Parathyroid adenoma (tissue), 2 donors: ENCODE data around the gene ALK.

ENCODE experiments used
- H2AFZ ChIP-seq: fragments of 300-600 bp; sonication (generic); one replicate; pipeline ENCODE4 v1.7.0; 2017; ENCODE audit warnings: antibody characterized with exemption, mild to moderate bottlenecking
- H3K27ac ChIP-seq: fragments of 300-600 bp; sonication (generic); one replicate; pipeline ENCODE4 v1.7.0; 2017
- H3K27me3 ChIP-seq: fragments of 300-600 bp; sonication (generic); one replicate; pipeline ENCODE4 v1.7.0; 2017; ENCODE audit warnings: low read length; ENCODE audit not compliant: control insufficient read depth, insufficient read depth
- H3K36me3 ChIP-seq: fragments of 300-600 bp; sonication (generic); one replicate; pipeline ENCODE4 v1.7.0; 2017; ENCODE audit warnings: low read length; ENCODE audit not compliant: control insufficient read depth, insufficient read depth
- H3K4me1 ChIP-seq: fragments of 300-600 bp; sonication (generic); one replicate; pipeline ENCODE4 v1.7.0; 2017; ENCODE audit warnings: control low read depth
- H3K4me2 ChIP-seq: fragments of 300-600 bp; sonication (generic); one replicate; pipeline ENCODE4 v1.7.0; 2017; ENCODE audit warnings: low read length
- H3K4me3 ChIP-seq: fragments of 300-600 bp; sonication (generic); one replicate; pipeline ENCODE4 v1.7.0; 2017; ENCODE audit warnings: low read depth, low read length
- H3K79me2 ChIP-seq: fragments of 300-600 bp; sonication (generic); one replicate; pipeline ENCODE4 v1.7.0; 2017; ENCODE audit warnings: control low read depth
- H3K9ac ChIP-seq: fragments of 300-600 bp; sonication (generic); one replicate; pipeline ENCODE4 v1.7.0; 2017; ENCODE audit warnings: mild to moderate bottlenecking
- H3K9me3 ChIP-seq: fragments of 300-600 bp; sonication (generic); one replicate; pipeline ENCODE4 v1.7.0; 2017; ENCODE audit warnings: low read length; ENCODE audit not compliant: control insufficient read depth
- CTCF ChIP-seq: fragments of 300-600 bp; sonication (generic); IDR thresholded peaks from one replicate; pipeline ENCODE4 v1.7.0; 2017; ENCODE audit warnings: antibody characterized with exemption, mild to moderate bottlenecking
- donor health status: primary hyperparathyroidism.

The ALK gene

GRCh38 chr2:29226808-29227207 lies 694.6 kb downstream of the ALK start:
- H3K4me2 ChIP-seq = no peak overlapping the region
- H3K27ac ChIP-seq = no peak overlapping the region
- no peak for TF ChIP-seq CTCF
- no peaks in the 10 kb centered on the region for H3K9me3 ChIP-seq
- no peaks in the 10 kb centered on the region for H3K79me2 ChIP-seq
- no peaks in the 10 kb centered on the region for H3K27me3 ChIP-seq
- H3K4me3 ChIP-seq = no peak overlapping the region
- H3K4me1 ChIP-seq = no peaks in the 10 kb centered on the region
- H2AFZ ChIP-seq = no peak overlapping the region
- H3K36me3 ChIP-seq = no peaks in the 10 kb centered on the region
- no peak overlapping the region for H3K9ac ChIP-seq

GRCh38 chr2:29226375-29226774 lies 695.0 kb downstream of the ALK start:
- Histone ChIP-seq H3K79me2 (no peaks in the 10 kb centered on the region), H3K9ac (no peak overlapping the region), H2AFZ (no peak overlapping the region), H3K4me2 (no peak overlapping the region), H3K27me3 (no peaks in the 10 kb centered on the region), H3K36me3 (no peaks in the 10 kb centered on the region), H3K9me3 (no peaks in the 10 kb centered on the region), H3K4me1 (no peaks in the 10 kb centered on the region), H3K27ac (no peak overlapping the region), H3K4me3 (no peak overlapping the region)
- no peak for TF ChIP-seq CTCF

GRCh38 chr2:29225814-29226213 lies 695.6 kb downstream of the ALK start:
- Histone ChIP-seq H3K9ac (no peak overlapping the region), H3K9me3 (no peaks in the 10 kb centered on the region), H3K36me3 (no peaks in the 10 kb centered on the region), H3K27ac (no peak overlapping the region), H3K4me2 (no peak overlapping the region), H3K79me2 (no peaks in the 10 kb centered on the region), H3K27me3 (no peaks in the 10 kb centered on the region), H2AFZ (no peak overlapping the region), H3K4me1 (no peaks in the 10 kb centered on the region), H3K4me3 (no peak overlapping the region)
- TF ChIP-seq CTCF = no peak

- Histone ChIP-seq H3K27ac (no peak overlapping the region), H3K9me3 (no peaks in the 10 kb centered on the region), H3K36me3 (no peaks in the 10 kb centered on the region), H3K4me2 (no peak overlapping the region), H3K27me3 (no peaks in the 10 kb centered on the region), H3K79me2 (no peaks in the 10 kb centered on the region), H3K4me3 (no peak overlapping the region), H3K9ac (no peak overlapping the region), H2AFZ (no peak overlapping the region), H3K4me1 (no peaks in the 10 kb centered on the region)
- no peak for TF ChIP-seq CTCF
Observed at GRCh38 chr2:29224693-29225551, 696.5 kb downstream of the ALK start.
